GM18511 (cell line): ENCODE results near the gene UBAP1L.

Experiments
- ATAC-seq: cut with Tn5 transposase; IDR thresholded peaks from one replicate; pipeline ENCODE4 v1.9.1; 2021; ENCODE audit warnings: mild to moderate bottlenecking, moderate library complexity; ENCODE audit not compliant: unreplicated experiment

The UBAP1L gene

GRCh38 chr15:65048241-65048640, 66.8 kb downstream of the UBAP1L start:
- ATAC-seq, result no peak

- no peak for ATAC-seq
These were observed 70.1 kb downstream of the UBAP1L start, which contains the start of gene SLC51B for GRCh38 chr15:65044724-65045481. TSS of gene SLC51B (plus strand) at chr15:65045387. CDS start at chr15:65050005, 4,618 bp downstream.

GRCh38 chr15:65044218-65044617, 70.8 kb downstream of the UBAP1L start:
- ATAC-seq, result peak; percentile 68

GRCh38 chr15:65042776-65043327, 72.1 kb downstream of the UBAP1L start:
- ATAC-seq, result no peak
